ENCODE results near the gene SLC25A4. TPM values are rescaled to one million over a fixed set of nuclear protein-coding genes. Genes with fewer than 3 reads are reported as not detected.

The SLC25A4 gene
- total RNA-seq, 4 donors from 2014 or later: 10.1 to 25.6 (median 17.9) TPM

- 66 to 72% methylated on average over 10 of the region's 10 CpGs for WGBS, 2 donors
- TF ChIP-seq POLR2A (IDR thresholded peaks at IDR 0.05): no peak
- TF ChIP-seq, protein P1, sequence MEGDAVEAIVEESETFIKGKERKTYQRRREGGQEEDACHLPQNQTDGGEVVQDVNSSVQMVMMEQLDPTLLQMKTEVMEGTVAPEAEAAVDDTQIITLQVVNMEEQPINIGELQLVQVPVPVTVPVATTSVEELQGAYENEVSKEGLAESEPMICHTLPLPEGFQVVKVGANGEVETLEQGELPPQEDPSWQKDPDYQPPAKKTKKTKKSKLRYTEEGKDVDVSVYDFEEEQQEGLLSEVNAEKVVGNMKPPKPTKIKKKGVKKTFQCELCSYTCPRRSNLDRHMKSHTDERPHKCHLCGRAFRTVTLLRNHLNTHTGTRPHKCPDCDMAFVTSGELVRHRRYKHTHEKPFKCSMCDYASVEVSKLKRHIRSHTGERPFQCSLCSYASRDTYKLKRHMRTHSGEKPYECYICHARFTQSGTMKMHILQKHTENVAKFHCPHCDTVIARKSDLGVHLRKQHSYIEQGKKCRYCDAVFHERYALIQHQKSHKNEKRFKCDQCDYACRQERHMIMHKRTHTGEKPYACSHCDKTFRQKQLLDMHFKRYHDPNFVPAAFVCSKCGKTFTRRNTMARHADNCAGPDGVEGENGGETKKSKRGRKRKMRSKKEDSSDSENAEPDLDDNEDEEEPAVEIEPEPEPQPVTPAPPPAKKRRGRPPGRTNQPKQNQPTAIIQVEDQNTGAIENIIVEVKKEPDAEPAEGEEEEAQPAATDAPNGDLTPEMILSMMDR (IDR thresholded peaks at IDR 0.05): no peak
- H3K4me3 ChIP-seq (ENCODE audit: low read depth, poor library complexity, severe bottlenecking): no peak overlapping the region
- intact Hi-C loops (cut with DNase I; ENCODE audit: low total_unique reads): no loop called here
- no peak for DNase-seq (ENCODE audit: low spot score in 2 of 2)
These were observed 4.9 kb upstream of the SLC25A4 start for GRCh38 chr4:185138161-185138560.

DNA sequence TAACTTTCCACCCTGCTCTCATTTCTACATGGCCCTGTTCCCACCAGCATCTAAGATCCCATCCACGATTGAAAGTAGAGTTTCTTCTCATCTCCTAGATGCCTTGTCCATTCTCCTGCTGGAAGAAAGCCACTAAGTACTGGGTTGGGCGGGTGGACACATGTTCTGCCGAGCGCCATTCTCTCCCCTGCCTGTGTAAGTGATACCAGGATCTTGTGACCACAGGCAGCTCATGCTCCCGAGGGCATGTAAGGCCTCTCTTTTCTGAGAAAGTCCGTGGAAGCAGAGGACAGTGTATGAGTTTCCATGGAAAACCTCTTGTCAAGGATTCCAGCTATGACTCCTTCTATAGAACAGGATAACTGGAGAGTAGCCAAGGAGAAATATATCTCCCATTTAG lies 3.3 kb upstream of the SLC25A4 start:
- no peak for TF ChIP-seq POLR2A (IDR thresholded peaks at IDR 0.05)
- TF ChIP-seq, protein P1 (IDR thresholded peaks at IDR 0.05): no peak
- H3K4me3 ChIP-seq (ENCODE audit: low read depth, poor library complexity, severe bottlenecking): no peak overlapping the region
- intact Hi-C loops (cut with DNase I; ENCODE audit: low total_unique reads): no loop called here
- 70 to 81% methylated on average over 6 of the region's 6 CpGs for WGBS, 2 donors
- DNase-seq (ENCODE audit: low spot score in 2 of 2): no peak

GRCh38 chr4:185141777-185142176 lies 1.3 kb upstream of the SLC25A4 start:
- 77 to 83% methylated on average over 6 of the region's 6 CpGs for WGBS, 2 donors
- intact Hi-C loops (cut with DNase I; ENCODE audit: low total_unique reads): no loop called here
- no peak for TF ChIP-seq POLR2A (IDR thresholded peaks at IDR 0.05)
- TF ChIP-seq, protein P1 (IDR thresholded peaks at IDR 0.05): no peak
- no peak overlapping the region for H3K4me3 ChIP-seq (ENCODE audit: low read depth, poor library complexity, severe bottlenecking)
- DNase-seq (ENCODE audit: low spot score in 2 of 2): no peak

GRCh38 chr4:185142564-185142911 lies 528 bp upstream of the SLC25A4 start:
- TF ChIP-seq, protein P1 (IDR thresholded peaks at IDR 0.05): no peak
- TF ChIP-seq POLR2A (IDR thresholded peaks at IDR 0.05): no peak
- 6 to 8% methylated on average over 11 of the region's 11 CpGs for WGBS, 2 donors
- DNase-seq (ENCODE audit: low spot score in 2 of 2): no peak
- intact Hi-C loops (cut with DNase I; ENCODE audit: low total_unique reads): no loop called here
- H3K4me3 ChIP-seq (ENCODE audit: low read depth, poor library complexity, severe bottlenecking): peak overlapping the region; percentile 52

- H3K4me3 ChIP-seq (ENCODE audit: low read depth, poor library complexity, severe bottlenecking): peak overlapping the region; percentile 52
- 0 to 2% methylated on average over 14 to 15 of the region's 30 CpGs for WGBS, 2 donors
- intact Hi-C loops (cut with DNase I; ENCODE audit: low total_unique reads): no loop called here
- peak in 1 of 2 donors; percentile 90 for DNase-seq (ENCODE audit: low spot score in 2 of 2)
- no peak for TF ChIP-seq POLR2A (IDR thresholded peaks at IDR 0.05)
- TF ChIP-seq, protein P1 (IDR thresholded peaks at IDR 0.05): no peak
These were observed 519 bp downstream of the SLC25A4 start for GRCh38 chr4:185143601-185143969.

- 87 to 89% methylated on average over 16 of the region's 16 CpGs for WGBS, 2 donors
- no peak for TF ChIP-seq POLR2A (IDR thresholded peaks at IDR 0.05)
- TF ChIP-seq, protein P1 (IDR thresholded peaks at IDR 0.05): no peak
- DNase-seq (ENCODE audit: low spot score in 2 of 2): no peak
- no peak overlapping the region for H3K4me3 ChIP-seq (ENCODE audit: low read depth, poor library complexity, severe bottlenecking)
- intact Hi-C loops (cut with DNase I; ENCODE audit: low total_unique reads): no loop called here
These were observed 1.7 kb downstream of the SLC25A4 start for GRCh38 chr4:185144601-185145240.

All from lower leg skin (tissue), 4 donors.